WTC11 (cell line): ENCODE measurements around the gene ERGIC2. TPM values are rescaled to one million over a fixed set of nuclear protein-coding genes. Genes with fewer than 3 reads are reported as not detected.

Source experiments
- ATAC-seq: fragments of 200-7000 bp; cut with Tn5 transposase; 2 replicates; pipeline ENCODE4 v1.10.0; 2021; ENCODE audit warnings: mild to moderate bottlenecking, moderate library complexity
- CTCF ChIA-PET: fragments of 300-600 bp; sonication (Branson Sonifier 250); formaldehyde crosslinking; loops from one replicate; lab custom pipeline; 2021; ENCODE audit warnings: antibody characterized with exemption; lab: Charles Lee
- POLR2A ChIA-PET: fragments of 350-600 bp; sonication (Branson Sonifier 250); formaldehyde crosslinking; loops from one replicate; lab custom pipeline; 2021; ENCODE audit warnings: antibody characterized with exemption; lab: Charles Lee
- DNase-seq: peaks from one replicate; pipeline ENCODE4 v3.0.0; 2021; ENCODE audit warnings: low spot score
- H3K27ac Mint-ChIP-seq: 2 replicates; pipeline ENCODE4 v1.8.0; 2021; ENCODE audit warnings: mixed read lengths
- H3K27me3 Mint-ChIP-seq: 2 replicates; pipeline ENCODE4 v1.8.0; 2021; ENCODE audit warnings: low read depth, mild to moderate bottlenecking, moderate library complexity, mixed read lengths
- H3K36me3 Mint-ChIP-seq: 2 replicates; pipeline ENCODE4 v1.8.0; 2021; ENCODE audit warnings: mixed read lengths
- H3K4me1 Mint-ChIP-seq: 2 replicates; pipeline ENCODE4 v1.8.0; 2022; ENCODE audit warnings: mixed read lengths
- H3K4me3 Mint-ChIP-seq: 2 replicates; pipeline ENCODE4 v1.8.0; 2021; ENCODE audit warnings: mild to moderate bottlenecking, moderate library complexity, mixed read lengths
- H3K9me3 Mint-ChIP-seq: 2 replicates; pipeline ENCODE4 v1.8.0; 2021; ENCODE audit warnings: mixed read lengths
- CBFB ChIP-seq: sonication (generic); formaldehyde crosslinking; IDR thresholded peaks from 2 replicates; pipeline ENCODE4 v1.8.1; 2022; ENCODE audit warnings: mild to moderate bottlenecking, low read depth, missing genetic modification reagents
- EMX1 ChIP-seq: fragments of 250-450 bp; sonication (Bioruptor Pico); IDR thresholded peaks from 2 replicates; pipeline ENCODE4 v1.8.0; 2021; ENCODE audit warnings: mild to moderate bottlenecking
- ESRRA ChIP-seq: sonication (generic); formaldehyde crosslinking; IDR thresholded peaks from 2 replicates; pipeline ENCODE4 v1.8.1; 2022; ENCODE audit warnings: mild to moderate bottlenecking, missing genetic modification reagents, borderline replicate concordance
- ETV6 ChIP-seq: sonication (generic); formaldehyde crosslinking; IDR thresholded peaks from 2 replicates; pipeline ENCODE4 v1.8.1; 2022; ENCODE audit warnings: mild to moderate bottlenecking, missing genetic modification reagents
- GABPB1 ChIP-seq: sonication (generic); formaldehyde crosslinking; IDR thresholded peaks from 2 replicates; pipeline ENCODE4 v1.8.1; 2023; ENCODE audit warnings: mild to moderate bottlenecking, missing genetic modification reagents
- IRF1 ChIP-seq: sonication (generic); formaldehyde crosslinking; IDR thresholded peaks from 2 replicates; pipeline ENCODE4 v1.8.0; 2023; ENCODE audit warnings: missing genetic modification reagents
- KAT7 ChIP-seq: sonication (generic); formaldehyde crosslinking; IDR thresholded peaks from 2 replicates; pipeline ENCODE4 v1.8.1; 2023; ENCODE audit warnings: missing genetic modification reagents, mild to moderate bottlenecking, borderline replicate concordance
- NFE2L1 ChIP-seq: sonication (generic); formaldehyde crosslinking; IDR thresholded peaks from 2 replicates; pipeline ENCODE4 v1.8.1; 2023; ENCODE audit warnings: missing genetic modification reagents
- NR1H2 ChIP-seq: sonication (generic); formaldehyde crosslinking; IDR thresholded peaks from 2 replicates; pipeline ENCODE4 v1.9.0; 2021; ENCODE audit warnings: mild to moderate bottlenecking, moderate library complexity, missing genetic modification reagents
- NR2C2 ChIP-seq: sonication (generic); formaldehyde crosslinking; IDR thresholded peaks from 2 replicates; pipeline ENCODE4 v1.8.0; 2022; ENCODE audit warnings: mild to moderate bottlenecking, missing genetic modification reagents
- TCF7 ChIP-seq: sonication (generic); formaldehyde crosslinking; IDR thresholded peaks from 2 replicates; pipeline ENCODE4 v1.8.0; 2022; ENCODE audit warnings: mild to moderate bottlenecking, low read depth, missing genetic modification reagents, moderate library complexity
- TEAD4 ChIP-seq: sonication (generic); formaldehyde crosslinking; IDR thresholded peaks from 2 replicates; pipeline ENCODE4 v1.8.0; 2022; ENCODE audit warnings: mild to moderate bottlenecking, missing genetic modification reagents
- ZNF232 ChIP-seq: sonication (generic); formaldehyde crosslinking; IDR thresholded peaks from 2 replicates; pipeline ENCODE4 v1.8.0; 2022; ENCODE audit warnings: mild to moderate bottlenecking, missing genetic modification reagents
- ZNF281 ChIP-seq: sonication (generic); formaldehyde crosslinking; IDR thresholded peaks from 2 replicates; pipeline ENCODE4 v1.8.0; 2023; ENCODE audit warnings: mild to moderate bottlenecking, missing genetic modification reagents
- ZNF425 ChIP-seq: fragments of 250-450 bp; sonication (Bioruptor Pico); conservative IDR thresholded peaks from 2 replicates; pipeline ENCODE4 v1.9.0; 2021; ENCODE audit warnings: mild to moderate bottlenecking
- ZNF671 ChIP-seq: fragments of 250-450 bp; sonication (Bioruptor Pico); IDR thresholded peaks from 2 replicates; pipeline ENCODE4 v1.8.0; 2021; ENCODE audit warnings: mild to moderate bottlenecking
- total RNA-seq: library from RNA; stranded (reverse); gene quantifications from 3 replicates; pipeline ENCODE4 v1.2.3, GENCODE V29; 2021

ERGIC2 gene
- total RNA-seq, 1 experiment from 2014 or later = 51.4 TPM

GRCh38 chr12:29288031-29288430 is 92.9 kb downstream of the ERGIC2 start (continued):
- TF ChIP-seq GABPB1 (CRISPR knock-in tag) (no peak), NR2C2 (CRISPR knock-in tag) (no peak), IRF1 (CRISPR knock-in tag) (no peak)

- Mint-ChIP-seq H3K4me3 (no peak overlapping the region), H3K4me1 (peaks cover 8% of the 10 kb centered on the region), H3K36me3 (peaks cover 4% of the 10 kb centered on the region)
- no peak for DNase-seq
- CTCF ChIA-PET = interaction anchor here (0.6 to 1.2 kb wide), 2 partner anchors 30 to 1480 kb away, joined by 3 read pairs; no protein-coding TSS in a partner anchor
- TF ChIP-seq ZNF232 (CRISPR knock-in tag) (no peak), CBFB (CRISPR knock-in tag) (no peak), EMX1 (CRISPR knock-in tag) (no peak), KAT7 (no peak), ZNF281 (no peak), TCF7 (CRISPR knock-in tag) (no peak), NFE2L1 (CRISPR knock-in tag) (no peak), ETV6 (CRISPR knock-in tag) (no peak), ESRRA (CRISPR knock-in tag) (no peak), ZNF671 (CRISPR knock-in tag) (no peak), TEAD4 (CRISPR knock-in tag) (no peak), NR1H2 (CRISPR knock-in tag) (no peak), IRF1 (CRISPR knock-in tag) (no peak), ZNF425 (CRISPR knock-in tag) (no peak)
- TF ChIP-seq, all 79 proteins: peak for 0
- no peaks in the 10 kb centered on the region for H3K27me3 Mint-ChIP-seq
- no peak for ATAC-seq
- POLR2A ChIA-PET = no interaction called here
- peaks cover 19% of the 10 kb centered on the region for H3K9me3 Mint-ChIP-seq
- H3K27ac Mint-ChIP-seq = no peak overlapping the region
Measured at GRCh38 chr12:29287622-29288021, 93.3 kb downstream of the ERGIC2 start.

Other genes starting within 250 kb of the ERGIC2 start
- gene FAR2, start 231.9 kb downstream of the ERGIC2 start, total RNA-seq = 20.0 to 27.2 TPM (median 25.9 TPM) in 3 replicates
- gene OVCH1, start 116.5 kb upstream of the ERGIC2 start, total RNA-seq = 0.04 to 0.25 TPM in 2 of 3 replicates, not detected in the other